WTC11 (cell line): Measurements from ENCODE around the gene ATP1B3.
"Not testable (repeated sequence)": the region's sequence is repeated elsewhere in the genome, so short reads cannot be mapped to it uniquely, and the experiment has no call there.

Source experiments
- AR ChIP-seq: fragments of 250-450 bp; sonication (Bioruptor Pico); IDR thresholded peaks from 2 replicates; pipeline ENCODE4 v1.9.0; 2021; ENCODE audit warnings: mild to moderate bottlenecking
- CTCF ChIP-seq: fragments of 200-600 bp; IDR thresholded peaks from 2 replicates; pipeline ENCODE4 v1.8.0; 2022; ENCODE audit warnings: antibody characterized with exemption
- FOXJ3 ChIP-seq: sonication (generic); formaldehyde crosslinking; IDR thresholded peaks from 2 replicates; pipeline ENCODE4 v1.9.0; 2021; ENCODE audit warnings: missing genetic modification reagents, mild to moderate bottlenecking, borderline replicate concordance
- FOXK1 ChIP-seq: sonication (generic); formaldehyde crosslinking; IDR thresholded peaks from 2 replicates; pipeline ENCODE4 v1.8.0; 2022; ENCODE audit warnings: mild to moderate bottlenecking, moderate library complexity, missing genetic modification reagents
- ZNF512 ChIP-seq: sonication (generic); formaldehyde crosslinking; IDR thresholded peaks from 2 replicates; pipeline ENCODE4 v1.8.1; 2022; ENCODE audit warnings: missing genetic modification reagents, borderline replicate concordance
- TF ChIP-seq, protein P1 (sequence below): sonication (generic); formaldehyde crosslinking; IDR thresholded peaks from 2 replicates; pipeline ENCODE4 v1.8.0; 2022; ENCODE audit warnings: mild to moderate bottlenecking, missing genetic modification reagents
- TF ChIP-seq, protein P2 (sequence below): sonication (generic); formaldehyde crosslinking; IDR thresholded peaks from 2 replicates; pipeline ENCODE4 v1.8.1; 2022; ENCODE audit warnings: low read depth, mild to moderate bottlenecking, moderate library complexity, missing genetic modification reagents, borderline replicate concordance

DNA sequence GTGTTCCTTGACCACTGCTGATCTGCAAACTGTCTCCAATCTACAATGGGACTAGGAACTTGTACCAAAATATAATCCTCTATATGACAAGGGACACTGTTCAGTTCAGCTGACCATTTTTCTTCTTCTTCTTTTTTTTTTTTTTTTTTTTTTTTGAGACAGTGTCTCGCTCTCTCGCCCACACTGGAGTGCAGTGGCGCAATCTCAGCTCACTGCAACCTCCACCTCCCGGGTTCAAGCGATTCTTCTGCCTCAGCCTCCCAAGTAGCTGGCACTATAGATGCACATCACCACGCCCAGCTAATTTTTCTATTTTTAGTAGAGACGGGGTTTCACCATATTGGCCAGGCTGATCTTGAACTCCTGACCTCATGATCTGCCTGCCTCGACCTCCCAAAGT is 98.3 kb downstream of the ATP1B3 start:
- TF ChIP-seq CTCF; FOXJ3 (CRISPR knock-in tag); FOXK1 (CRISPR knock-in tag); AR (CRISPR knock-in tag); ZNF512 (CRISPR knock-in tag): not testable (repeated sequence)
- TF ChIP-seq, protein P1, sequence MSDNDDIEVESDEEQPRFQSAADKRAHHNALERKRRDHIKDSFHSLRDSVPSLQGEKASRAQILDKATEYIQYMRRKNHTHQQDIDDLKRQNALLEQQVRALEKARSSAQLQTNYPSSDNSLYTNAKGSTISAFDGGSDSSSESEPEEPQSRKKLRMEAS (CRISPR knock-in tag), result not testable (repeated sequence)
- TF ChIP-seq, protein P2, sequence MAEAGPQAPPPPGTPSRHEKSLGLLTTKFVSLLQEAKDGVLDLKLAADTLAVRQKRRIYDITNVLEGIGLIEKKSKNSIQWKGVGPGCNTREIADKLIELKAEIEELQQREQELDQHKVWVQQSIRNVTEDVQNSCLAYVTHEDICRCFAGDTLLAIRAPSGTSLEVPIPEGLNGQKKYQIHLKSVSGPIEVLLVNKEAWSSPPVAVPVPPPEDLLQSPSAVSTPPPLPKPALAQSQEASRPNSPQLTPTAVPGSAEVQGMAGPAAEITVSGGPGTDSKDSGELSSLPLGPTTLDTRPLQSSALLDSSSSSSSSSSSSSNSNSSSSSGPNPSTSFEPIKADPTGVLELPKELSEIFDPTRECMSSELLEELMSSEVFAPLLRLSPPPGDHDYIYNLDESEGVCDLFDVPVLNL, result not testable (repeated sequence)
